ENCODE measurements around the gene TM4SF5.
"Not testable (repeated sequence)": the region's sequence is repeated elsewhere in the genome, so short reads cannot be mapped to it uniquely, and the experiment has no call there.

Gene TM4SF5

DNA sequence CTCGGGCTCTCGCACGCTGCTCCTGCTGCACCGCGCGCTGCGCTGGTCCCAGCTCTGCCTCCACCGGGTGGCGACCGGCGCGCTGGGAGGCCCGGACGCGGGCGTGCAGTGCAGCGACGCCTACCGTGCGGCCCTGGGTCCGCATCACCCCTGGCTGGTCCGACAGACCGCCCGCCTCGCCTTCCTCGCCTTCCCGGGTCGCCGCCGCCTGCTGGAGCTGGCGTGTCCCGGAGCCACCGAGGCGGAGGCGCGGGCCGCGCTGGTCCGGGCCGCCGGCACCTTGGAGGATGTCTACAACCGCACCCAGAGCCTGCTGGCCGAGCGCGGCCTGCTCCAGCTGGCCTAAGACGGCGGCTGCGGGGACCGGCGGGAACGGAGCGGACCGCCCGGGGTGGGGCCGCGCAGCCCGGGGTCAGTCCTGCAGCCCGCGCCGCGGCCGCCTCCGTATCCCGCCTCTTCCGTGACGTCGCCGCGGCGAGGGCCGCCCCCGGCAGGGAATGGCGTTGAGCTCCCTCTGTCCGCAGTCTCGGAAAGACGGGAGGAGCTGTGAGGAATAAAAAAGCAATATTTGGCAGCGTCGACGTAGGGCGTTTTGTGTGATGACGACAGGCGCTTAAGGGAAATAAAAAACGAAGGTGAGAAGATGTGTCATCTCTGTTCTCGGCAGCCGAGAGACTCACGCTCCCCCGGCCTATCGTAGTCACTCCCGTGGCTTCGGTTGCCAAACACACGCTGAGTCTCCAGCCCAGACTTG, 18.4 kb downstream of the TM4SF5 start:
- DNase-seq (ENCODE audit: low read depth in 2 of 2) = peak; percentile 58 to 61

DNA sequence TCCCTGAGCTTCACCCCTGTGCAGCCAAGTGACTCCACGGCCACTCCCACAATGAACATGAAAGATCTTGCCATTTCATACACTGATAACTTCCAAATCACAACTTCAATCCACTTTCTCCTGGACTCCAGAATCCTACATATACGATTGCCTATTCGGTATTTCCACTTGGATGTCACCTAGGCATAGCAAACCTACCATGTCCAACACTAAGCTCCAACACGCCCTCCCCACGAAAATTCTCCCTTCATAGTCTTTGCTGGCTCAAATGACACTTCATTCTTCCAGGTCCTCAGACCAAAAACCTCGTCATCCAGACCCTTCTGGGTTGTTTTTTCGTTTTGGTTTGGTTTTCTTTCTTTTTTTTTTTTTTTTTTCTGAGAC, 19.0 kb downstream of the TM4SF5 start:
- no peak for DNase-seq (ENCODE audit: low read depth in 2 of 2)

DNA sequence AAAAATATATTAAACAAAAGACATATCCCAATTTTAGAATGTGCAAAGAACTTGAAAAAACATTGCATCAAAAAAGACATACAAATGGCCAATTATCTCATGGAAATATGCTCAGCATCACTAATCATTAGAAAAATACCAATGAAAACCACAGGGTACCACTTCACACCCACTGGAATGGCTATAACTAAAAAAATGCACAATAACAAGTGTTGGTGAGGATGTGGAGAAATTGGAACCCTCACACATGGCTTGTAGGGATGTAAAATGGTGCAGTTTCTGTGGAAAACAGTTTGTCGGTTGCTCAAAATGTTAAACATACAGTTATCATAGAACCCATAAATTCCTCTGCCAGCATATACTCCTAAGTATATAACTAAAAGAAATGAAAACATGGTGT, 23.5 kb downstream of the TM4SF5 start:
- no peak for DNase-seq (ENCODE audit: low read depth in 2 of 2)

GRCh38 chr17:4796552-4796920, 24.9 kb downstream of the TM4SF5 start:
- DNase-seq (ENCODE audit: low read depth in 2 of 2) = no peak

GRCh38 chr17:4800462-4801196, 28.9 kb downstream of the TM4SF5 start:
- DNase-seq (ENCODE audit: low read depth in 2 of 2) = no peak

DNA sequence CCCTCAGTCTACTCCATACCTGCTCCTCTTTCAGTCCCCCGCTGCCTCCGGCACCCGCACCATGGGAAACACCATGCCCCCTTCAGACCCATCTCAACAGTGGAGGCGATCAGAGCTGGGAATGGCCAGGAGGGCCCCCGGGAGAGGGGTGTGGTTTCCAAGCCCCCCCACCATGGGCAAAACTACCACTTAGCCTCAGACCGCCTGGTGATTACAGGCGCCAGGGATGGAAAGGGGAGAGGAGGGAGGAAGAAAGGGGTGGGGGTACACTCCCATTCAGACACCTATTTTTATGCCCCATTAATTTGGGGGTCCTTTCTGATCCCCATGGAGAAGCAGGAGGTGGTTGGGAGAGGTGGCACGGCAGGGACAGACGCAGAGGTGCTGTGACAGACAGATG, 30.5 kb downstream of the TM4SF5 start, which contains the start of gene C17orf114:
Gene C17orf114, minus strand, starts transcription at position 101 of the 400 bp plus-strand sequence.
- DNase-seq (ENCODE audit: low read depth in 2 of 2) = no peak

- no peak for DNase-seq (ENCODE audit: low read depth in 2 of 2)
Observed at GRCh38 chr17:4806456-4806776, 34.7 kb downstream of the TM4SF5 start.

GRCh38 chr17:4806777-4807604, 35.3 kb downstream of the TM4SF5 start, which contains the start of gene PLD2:
Gene PLD2 (plus strand): TSS chr17:4807152. CDS start chr17:4807773, 621 bp downstream.
- peak; percentile 57 to 69 for DNase-seq (ENCODE audit: low read depth in 2 of 2)

- no peak for DNase-seq (ENCODE audit: low read depth in 2 of 2)
Observed at GRCh38 chr17:4807605-4808377, 36.1 kb downstream of the TM4SF5 start.

- DNase-seq (ENCODE audit: low read depth in 2 of 2) = no peak
Observed at GRCh38 chr17:4808378-4808767, 36.7 kb downstream of the TM4SF5 start.

- no peak for DNase-seq (ENCODE audit: low read depth in 2 of 2)
Observed at GRCh38 chr17:4810696-4811290, 39.1 kb downstream of the TM4SF5 start.

DNA sequence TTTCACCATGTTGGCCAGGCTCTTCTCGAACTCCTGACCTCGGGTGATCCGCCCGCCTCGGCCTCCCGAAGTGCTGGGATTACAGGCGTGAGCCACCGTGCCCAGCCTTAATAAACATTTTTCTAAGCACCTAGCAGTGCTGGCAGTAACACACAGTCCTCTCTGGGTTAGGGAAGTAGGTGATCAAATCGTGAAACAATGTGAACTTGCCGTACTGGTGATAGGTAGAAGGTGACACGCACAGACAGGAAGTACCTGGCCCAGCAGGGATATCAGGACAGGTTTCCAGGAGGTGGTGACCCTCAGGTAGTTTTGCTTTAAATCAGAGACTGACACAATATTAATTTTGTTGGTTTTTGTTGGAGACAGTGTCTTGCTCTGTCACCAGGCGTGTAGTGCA, 39.8 kb downstream of the TM4SF5 start:
- DNase-seq (ENCODE audit: low read depth in 2 of 2) = no peak

- no peak for DNase-seq (ENCODE audit: low read depth in 2 of 2)
Observed at GRCh38 chr17:4812690-4813089, 41.0 kb downstream of the TM4SF5 start.

- DNase-seq (ENCODE audit: low read depth in 2 of 2) = no peak
Observed at GRCh38 chr17:4815043-4815675, 43.5 kb downstream of the TM4SF5 start.

GRCh38 chr17:4816826-4817225, 45.1 kb downstream of the TM4SF5 start:
- DNase-seq (ENCODE audit: low read depth in 2 of 2) = no peak

GRCh38 chr17:4818276-4818675, 46.6 kb downstream of the TM4SF5 start:
- no peak for DNase-seq (ENCODE audit: low read depth in 2 of 2)

DNA sequence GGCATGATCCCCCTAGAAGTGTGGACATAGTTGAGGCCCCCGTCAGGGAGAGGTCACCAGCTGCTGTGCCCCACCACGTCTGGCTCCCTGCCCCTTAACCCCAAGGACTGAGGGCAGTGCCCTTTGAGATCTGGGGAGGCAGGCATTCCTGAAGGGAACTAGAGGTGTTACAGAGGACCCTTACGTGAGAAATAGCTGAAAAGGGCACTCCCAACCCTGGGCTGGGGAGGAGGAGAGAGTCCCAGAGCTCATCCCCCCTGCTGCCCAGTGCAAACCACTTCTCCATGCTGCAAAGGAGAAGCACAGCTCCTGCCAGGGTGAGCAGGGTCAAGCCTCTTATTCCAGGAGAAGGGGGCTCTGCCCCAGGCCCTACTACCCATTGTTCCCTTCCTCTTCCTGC, 51.1 kb downstream of the TM4SF5 start:
- DNase-seq (ENCODE audit: low read depth in 2 of 2) = no peak

GRCh38 chr17:4823373-4824089, 51.8 kb downstream of the TM4SF5 start:
- DNase-seq (ENCODE audit: low read depth in 2 of 2) = no peak

DNA sequence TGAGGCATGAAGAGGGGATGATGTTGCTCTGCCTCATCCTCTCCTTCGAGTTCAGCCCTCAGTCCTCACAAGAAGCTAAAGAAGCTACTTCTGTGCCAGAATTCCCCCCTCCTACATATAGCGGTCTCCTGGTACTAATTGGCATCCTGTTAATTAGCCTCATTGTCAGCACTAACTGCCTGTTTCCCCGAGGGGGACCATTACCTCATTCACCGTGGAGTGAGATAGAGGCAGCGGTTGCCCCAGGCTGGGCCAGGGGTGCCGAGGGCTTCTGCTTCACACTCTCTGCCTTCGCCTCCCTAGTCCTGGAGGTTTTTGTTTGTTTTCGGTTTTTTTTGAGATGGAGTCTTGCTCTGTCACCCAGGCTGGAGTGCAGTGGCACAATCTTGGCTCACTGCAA, 55.7 kb downstream of the TM4SF5 start:
- DNase-seq (ENCODE audit: low read depth in 2 of 2) = no peak

- DNase-seq (ENCODE audit: low read depth in 2 of 2) = not testable (repeated sequence)
Observed at GRCh38 chr17:4832829-4833177, 61.1 kb downstream of the TM4SF5 start.
